GM19438 (cell line): ENCODE data around the gene CCT7.
"Not testable (repeated sequence)": the region's sequence is repeated elsewhere in the genome, so short reads cannot be mapped to it uniquely, and the experiment has no call there.

Experiments
- ATAC-seq: cut with Tn5 transposase; IDR thresholded peaks from one replicate; pipeline ENCODE4 v1.9.1; 2021; ENCODE audit warnings: low read depth; ENCODE audit not compliant: unreplicated experiment

The CCT7 gene

GRCh38 chr2:73254343-73255006 lies 20.4 kb downstream of the CCT7 start:
- no peak for ATAC-seq

GRCh38 chr2:73255007-73255644 lies 21.0 kb downstream of the CCT7 start:
- ATAC-seq, result no peak

- ATAC-seq, result no peak
Measured at GRCh38 chr2:73255907-73256617, 22.0 kb downstream of the CCT7 start.

GRCh38 chr2:73256618-73256922 lies 22.5 kb downstream of the CCT7 start:
- no peak for ATAC-seq

GRCh38 chr2:73257021-73257420 lies 22.9 kb downstream of the CCT7 start:
- ATAC-seq, result no peak

- no peak for ATAC-seq
Measured at GRCh38 chr2:73257425-73258125, 23.5 kb downstream of the CCT7 start.

GRCh38 chr2:73258186-73258912 lies 24.2 kb downstream of the CCT7 start:
- no peak for ATAC-seq

- ATAC-seq, result no peak
Measured at GRCh38 chr2:73258913-73259215, 24.8 kb downstream of the CCT7 start.

GRCh38 chr2:73259276-73259675 lies 25.2 kb downstream of the CCT7 start:
- no peak for ATAC-seq

- no peak for ATAC-seq
Measured at GRCh38 chr2:73259704-73260337, 25.7 kb downstream of the CCT7 start.

- no peak for ATAC-seq
Measured at GRCh38 chr2:73260338-73260984, 26.4 kb downstream of the CCT7 start.

GRCh38 chr2:73262108-73262651 lies 28.1 kb downstream of the CCT7 start:
- no peak for ATAC-seq

GRCh38 chr2:73262691-73263429 lies 28.8 kb downstream of the CCT7 start:
- ATAC-seq, result not testable (repeated sequence)

GRCh38 chr2:73263540-73264331 lies 29.6 kb downstream of the CCT7 start:
- no peak for ATAC-seq

- no peak for ATAC-seq
Measured at GRCh38 chr2:73264332-73264606, 30.2 kb downstream of the CCT7 start.

- no peak for ATAC-seq
Measured at GRCh38 chr2:73264783-73265182, 30.7 kb downstream of the CCT7 start.

- no peak for ATAC-seq
Measured at GRCh38 chr2:73265298-73266060, 31.4 kb downstream of the CCT7 start.
